HFFc6 (cell line): ENCODE data around the gene GLTP. TPM values are rescaled to one million over a fixed set of nuclear protein-coding genes. Genes with fewer than 3 reads are reported as not detected.

Experiments
- DNase-seq: peaks from one replicate; pipeline ENCODE4 v3.0.0-alpha.2; 2018
- H3K27ac Mint-ChIP-seq: 2 replicates; pipeline ENCODE4 v1.8.0; 2020; ENCODE audit warnings: mild to moderate bottlenecking, mixed read lengths
- H3K27me3 Mint-ChIP-seq: 2 replicates; pipeline ENCODE4 v1.8.0; 2021; ENCODE audit warnings: mild to moderate bottlenecking, moderate library complexity, mixed read lengths; ENCODE audit not compliant: insufficient read depth
- H3K36me3 Mint-ChIP-seq: 2 replicates; pipeline ENCODE4 v1.8.0; 2021; ENCODE audit warnings: low read depth, mixed read lengths
- H3K4me1 Mint-ChIP-seq: 2 replicates; pipeline ENCODE4 v1.8.0; 2020; ENCODE audit warnings: low read depth, mixed read lengths
- H3K4me3 Mint-ChIP-seq: 2 replicates; pipeline ENCODE4 v1.8.0; 2020; ENCODE audit warnings: mild to moderate bottlenecking, moderate library complexity, mixed read lengths
- H3K9me3 Mint-ChIP-seq: 2 replicates; pipeline ENCODE4 v1.8.0; 2020; ENCODE audit warnings: mild to moderate bottlenecking, mixed read lengths
- CTCF ChIP-seq: fragments of 200-600 bp; sonication (generic); IDR thresholded peaks from 2 replicates; pipeline ENCODE4 v1.5.0; 2021; ENCODE audit warnings: antibody characterized with exemption, mild to moderate bottlenecking
- total RNA-seq, 6 experiments: library from RNA; stranded (reverse); fragmentation: NEBNext Ultra II Directional; extraction: Animal tissue kit (Norgen Biotek cat#: 25700); gene quantifications; 2 replicates in 1 of 6; 3 replicates in 5 of 6; pipeline ENCODE4 v1.2.3, GENCODE V29; 2021

Gene GLTP
- total RNA-seq, 6 experiments from 2014 or later, result 77.4 to 87.9 (median 82.0) TPM

GRCh38 chr12:109844091-109844490 lies 36.2 kb downstream of the GLTP start:
- Mint-ChIP-seq H3K36me3 (no peaks in the 10 kb centered on the region), H3K27me3 (peaks cover 2% of the 10 kb centered on the region), H3K27ac (no peak overlapping the region), H3K4me3 (no peak overlapping the region), H3K4me1 (peaks cover 21% of the 10 kb centered on the region), H3K9me3 (no peaks in the 10 kb centered on the region)
- TF ChIP-seq CTCF, result no peak
- DNase-seq, result no peak

DNA sequence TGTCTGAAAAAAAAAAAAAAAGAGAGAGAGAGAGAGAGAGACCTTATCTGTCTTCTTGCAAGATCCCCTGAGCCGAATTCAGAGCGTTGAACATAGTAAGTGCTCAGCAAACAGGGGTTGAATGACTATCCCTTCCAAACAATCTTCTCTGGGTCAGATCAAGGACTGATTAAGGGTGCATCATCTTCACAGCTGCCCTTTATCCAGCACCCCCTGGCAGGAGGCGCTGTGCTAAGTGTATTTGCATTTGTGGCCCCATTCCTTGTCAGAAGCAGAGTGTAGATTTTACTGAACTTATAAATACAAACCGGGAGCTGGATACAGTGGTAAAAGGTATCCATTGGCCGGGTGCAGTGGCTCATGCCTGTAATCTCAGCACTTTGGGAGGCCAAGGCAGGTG lies 38.3 kb downstream of the GLTP start:
- peak; percentile 26; the same call in 1 of the 2 replicates for TF ChIP-seq CTCF
- Mint-ChIP-seq H3K4me3 (no peak overlapping the region), H3K27me3 (no peaks in the 10 kb centered on the region; the same call in 1 of the 2 replicates), H3K4me1 (peaks cover 41% of the 10 kb centered on the region), H3K27ac (no peak overlapping the region), H3K36me3 (no peaks in the 10 kb centered on the region), H3K9me3 (no peaks in the 10 kb centered on the region)
- DNase-seq, result no peak

DNA sequence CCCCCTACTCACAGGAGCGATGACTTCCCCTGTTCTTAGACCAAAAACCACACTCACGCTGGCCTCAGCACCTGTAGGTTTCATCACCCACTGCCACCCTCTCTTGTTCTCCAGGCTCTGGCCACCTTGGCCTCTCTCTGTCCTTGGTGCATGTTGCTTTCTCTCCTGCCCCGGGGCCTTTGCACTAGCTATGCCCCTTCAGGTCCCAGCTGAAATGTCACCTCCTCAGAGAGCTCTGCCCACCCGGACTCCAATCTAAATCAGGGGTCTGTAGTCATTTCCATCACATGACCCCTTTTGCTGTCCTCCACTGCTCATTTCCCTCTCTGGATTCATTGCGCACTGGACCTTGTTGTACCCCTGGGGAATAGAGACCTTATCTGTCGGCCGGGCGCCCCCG lies 39.0 kb downstream of the GLTP start:
- no peak overlapping the region for H3K27ac Mint-ChIP-seq
- H3K4me1 Mint-ChIP-seq, result peaks cover 47% of the 10 kb centered on the region
- no peaks in the 10 kb centered on the region for H3K36me3 Mint-ChIP-seq
- H3K4me3 Mint-ChIP-seq, result no peak overlapping the region
- no peaks in the 10 kb centered on the region; the same call in 1 of the 2 replicates for H3K27me3 Mint-ChIP-seq
- DNase-seq, result no peak
- H3K9me3 Mint-ChIP-seq, result no peaks in the 10 kb centered on the region
- TF ChIP-seq CTCF, result no peak

DNA sequence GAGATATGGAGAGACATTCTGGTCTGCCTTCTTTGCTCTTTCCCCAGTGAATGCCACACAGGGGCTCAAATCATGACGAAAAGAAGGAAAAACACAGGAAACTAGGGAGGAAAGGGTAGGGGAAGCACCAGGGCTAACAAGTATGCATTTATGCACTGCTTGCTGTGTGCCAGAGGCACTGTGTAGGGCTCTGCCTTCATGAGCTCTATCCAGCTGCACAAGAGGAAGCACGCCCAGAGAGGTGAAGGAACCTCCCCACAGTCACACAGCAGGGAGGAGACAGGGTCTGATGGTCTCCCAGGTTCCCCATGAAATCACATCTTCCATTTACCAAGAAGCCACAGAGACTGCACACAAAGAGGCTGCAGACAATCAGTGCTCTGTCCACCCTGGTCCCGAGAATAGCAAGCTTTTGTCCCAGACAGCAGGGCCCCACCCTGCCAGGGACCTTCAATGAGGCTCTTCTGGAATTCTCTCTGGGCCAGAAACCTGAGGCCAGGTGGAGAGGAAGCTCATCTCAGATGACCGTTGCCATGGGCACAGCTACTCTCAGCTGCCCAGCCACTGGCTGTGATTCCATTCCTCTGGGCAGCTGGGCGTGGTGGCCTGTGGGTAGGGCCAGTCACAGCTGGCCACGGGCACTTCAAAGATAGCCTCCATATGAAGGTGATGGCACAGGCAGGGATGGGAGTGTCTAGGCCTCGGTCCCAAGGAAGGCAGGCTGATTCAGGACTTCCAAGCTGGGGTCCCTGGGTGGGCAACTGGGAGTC lies 39.9 kb downstream of the GLTP start:
- Mint-ChIP-seq H3K4me1 (peaks cover 50% of the 10 kb centered on the region), H3K9me3 (no peaks in the 10 kb centered on the region), H3K4me3 (no peak overlapping the region), H3K27ac (no peak overlapping the region), H3K36me3 (no peaks in the 10 kb centered on the region), H3K27me3 (no peaks in the 10 kb centered on the region; the same call in 1 of the 2 replicates)
- TF ChIP-seq CTCF, result no peak
- DNase-seq, result no peak

GRCh38 chr12:109839444-109839843 lies 40.9 kb downstream of the GLTP start:
- no peak overlapping the region for H3K4me3 Mint-ChIP-seq
- no peaks in the 10 kb centered on the region for H3K36me3 Mint-ChIP-seq
- DNase-seq, result no peak
- peaks cover 50% of the 10 kb centered on the region for H3K4me1 Mint-ChIP-seq
- no peaks in the 10 kb centered on the region for H3K9me3 Mint-ChIP-seq
- TF ChIP-seq CTCF, result no peak
- peak overlapping the region; percentile 42; the same call in 1 of the 2 replicates for H3K27ac Mint-ChIP-seq
- no peaks in the 10 kb centered on the region; the same call in 1 of the 2 replicates for H3K27me3 Mint-ChIP-seq
